Loucy (cell line): Measurements from ENCODE around the gene RAB14.
"Not testable (repeated sequence)": the region's sequence is repeated elsewhere in the genome, so short reads cannot be mapped to it uniquely, and the experiment has no call there.

ENCODE experiments used
- H2AFZ ChIP-seq: fragments of 200-600 bp; sonication (generic); 2 replicates; pipeline ENCODE4 v1.6.0; 2016; ENCODE audit warnings: antibody characterized with exemption, mild to moderate bottlenecking, low read length, moderate library complexity
- H3F3A ChIP-seq: fragments of 200-600 bp; 2 replicates; pipeline ENCODE4 v1.6.0; 2016; ENCODE audit warnings: antibody characterized with exemption, low read depth, mild to moderate bottlenecking
- H3K27me3 ChIP-seq: fragments of 200-600 bp; sonication (generic); 2 replicates; pipeline ENCODE4 v1.6.1; 2014; ENCODE audit warnings: low read length, mild to moderate bottlenecking; ENCODE audit not compliant: insufficient read depth, poor library complexity, severe bottlenecking
- H3K36me3 ChIP-seq: fragments of 200-600 bp; sonication (generic); 2 replicates; pipeline ENCODE4 v1.6.1; 2016; ENCODE audit warnings: low read length; ENCODE audit not compliant: insufficient read depth
- H3K4me1 ChIP-seq: fragments of 200-600 bp; sonication (generic); 2 replicates; pipeline ENCODE4 v1.5.1; 2014; ENCODE audit warnings: low read length, mild to moderate bottlenecking; ENCODE audit not compliant: insufficient read depth, poor library complexity, severe bottlenecking
- H3K4me2 ChIP-seq: fragments of 200-600 bp; sonication (generic); 2 replicates; pipeline ENCODE4 v1.6.0; 2014; ENCODE audit warnings: antibody characterized with exemption, low read length, low read depth, mild to moderate bottlenecking; ENCODE audit not compliant: poor library complexity, severe bottlenecking
- H3K4me3 ChIP-seq: fragments of 200-600 bp; sonication (generic); 2 replicates; pipeline ENCODE4 v1.5.1; 2014; ENCODE audit warnings: low read length, mild to moderate bottlenecking, mixed read lengths; ENCODE audit not compliant: poor library complexity, severe bottlenecking
- H3K79me2 ChIP-seq: fragments of 200-600 bp; sonication (generic); 2 replicates; pipeline ENCODE4 v1.6.1; 2014; ENCODE audit warnings: low read length; ENCODE audit not compliant: insufficient read depth
- H3K9ac ChIP-seq: fragments of 200-600 bp; sonication (generic); 2 replicates; pipeline ENCODE4 v1.6.0; 2014; ENCODE audit warnings: mild to moderate bottlenecking, low read depth, low read length, moderate library complexity; ENCODE audit not compliant: poor library complexity, severe bottlenecking
- H3K9me2 ChIP-seq: fragments of 200-600 bp; sonication (generic); replicated peaks from 2 replicates; pipeline ENCODE4 v1.6.1; 2016; ENCODE audit warnings: low read depth, low read length, mixed read lengths
- H3K9me3 ChIP-seq: fragments of 200-600 bp; sonication (generic); 2 replicates; pipeline ENCODE4 v1.6.1; 2014; ENCODE audit warnings: mild to moderate bottlenecking, antibody characterized with exemption, low read length, low read depth; ENCODE audit not compliant: insufficient read depth
- H4K20me1 ChIP-seq: fragments of 200-600 bp; sonication (generic); 2 replicates; pipeline ENCODE4 v1.6.0; 2014; ENCODE audit warnings: antibody characterized with exemption, low read length, mild to moderate bottlenecking; ENCODE audit not compliant: insufficient read depth, poor library complexity, severe bottlenecking
- CTCF ChIP-seq: fragments of 200-600 bp; sonication (generic); conservative IDR thresholded peaks from 2 replicates; pipeline ENCODE4 v1.5.1; 2014; ENCODE audit warnings: mild to moderate bottlenecking, antibody characterized with exemption, low read length
- EZH2phosphoT487 ChIP-seq: fragments of 200-600 bp; IDR thresholded peaks from 2 replicates; pipeline ENCODE4 v1.6.1; 2018; ENCODE audit warnings: antibody characterized with exemption, mild to moderate bottlenecking, moderate library complexity, borderline replicate concordance

The RAB14 gene

GRCh38 chr9:121182989-121183388, 18.7 kb downstream of the RAB14 start:
- H3K4me3 ChIP-seq: no peak overlapping the region
- peaks cover 76% of the 10 kb centered on the region for H3K36me3 ChIP-seq
- peaks cover 4% of the 10 kb centered on the region; the same call in 1 of the 2 replicates for H3F3A ChIP-seq
- H3K4me1 ChIP-seq: peaks cover 22% of the 10 kb centered on the region
- no peaks in the 10 kb centered on the region for H3K9me2 ChIP-seq
- H2AFZ ChIP-seq: no peak overlapping the region
- H3K9me3 ChIP-seq: no peaks in the 10 kb centered on the region
- peaks cover 41% of the 10 kb centered on the region for H4K20me1 ChIP-seq
- TF ChIP-seq EZH2phosphoT487 (no peak), CTCF (no peak)
- H3K4me2 ChIP-seq: no peak overlapping the region
- H3K27me3 ChIP-seq: no peaks in the 10 kb centered on the region
- H3K9ac ChIP-seq: no peak overlapping the region
- peaks cover 63% of the 10 kb centered on the region for H3K79me2 ChIP-seq

- no peaks in the 10 kb centered on the region for H3K27me3 ChIP-seq
- no peaks in the 10 kb centered on the region for H3K9me3 ChIP-seq
- H3K36me3 ChIP-seq: peaks cover 81% of the 10 kb centered on the region
- H4K20me1 ChIP-seq: peaks cover 33% of the 10 kb centered on the region
- TF ChIP-seq EZH2phosphoT487 (no peak), CTCF (no peak)
- H3K4me3 ChIP-seq: no peak overlapping the region
- no peak overlapping the region for H3K4me2 ChIP-seq
- H3K9me2 ChIP-seq: no peaks in the 10 kb centered on the region
- H3K4me1 ChIP-seq: peaks cover 14% of the 10 kb centered on the region
- H2AFZ ChIP-seq: no peak overlapping the region
- peaks cover 56% of the 10 kb centered on the region for H3K79me2 ChIP-seq
- H3F3A ChIP-seq: peaks cover 4% of the 10 kb centered on the region; the same call in 1 of the 2 replicates
- H3K9ac ChIP-seq: no peak overlapping the region
These were observed 19.4 kb downstream of the RAB14 start for GRCh38 chr9:121182101-121182836.

- no peak overlapping the region for H3K4me2 ChIP-seq
- H4K20me1 ChIP-seq: peaks cover 12% of the 10 kb centered on the region
- H3F3A ChIP-seq: peaks cover 4% of the 10 kb centered on the region; the same call in 1 of the 2 replicates
- H3K27me3 ChIP-seq: no peaks in the 10 kb centered on the region
- H3K36me3 ChIP-seq: peaks cover 86% of the 10 kb centered on the region
- TF ChIP-seq EZH2phosphoT487 (no peak), CTCF (no peak)
- H3K79me2 ChIP-seq: peaks cover 34% of the 10 kb centered on the region
- H3K9me2 ChIP-seq: no peaks in the 10 kb centered on the region
- H3K9ac ChIP-seq: no peak overlapping the region
- no peak overlapping the region for H3K4me3 ChIP-seq
- H2AFZ ChIP-seq: no peak overlapping the region
- H3K4me1 ChIP-seq: no peaks in the 10 kb centered on the region
- H3K9me3 ChIP-seq: no peaks in the 10 kb centered on the region
These were observed 21.6 kb downstream of the RAB14 start for GRCh38 chr9:121179930-121180681.

GRCh38 chr9:121179373-121179721, 22.3 kb downstream of the RAB14 start:
- not testable (repeated sequence) for H3F3A ChIP-seq, H3K9me3 ChIP-seq, H2AFZ ChIP-seq, H3K9me2 ChIP-seq, H3K9ac ChIP-seq, H3K4me2 ChIP-seq, H3K4me1 ChIP-seq, H3K4me3 ChIP-seq, H3K27me3 ChIP-seq, H4K20me1 ChIP-seq
- Histone ChIP-seq H3K36me3 (peaks cover 91% of the 10 kb centered on the region), H3K79me2 (peaks cover 27% of the 10 kb centered on the region; the same call in 1 of the 2 replicates)
